Fibroblast of peridontal ligament (primary cell): ENCODE results near the gene SPO11.

Experiments used
- DNase-seq: peaks from one replicate; pipeline ENCODE4 v3.0.0-alpha.2; 2010; ENCODE audit errors: extremely low read depth

The SPO11 gene, protein sequence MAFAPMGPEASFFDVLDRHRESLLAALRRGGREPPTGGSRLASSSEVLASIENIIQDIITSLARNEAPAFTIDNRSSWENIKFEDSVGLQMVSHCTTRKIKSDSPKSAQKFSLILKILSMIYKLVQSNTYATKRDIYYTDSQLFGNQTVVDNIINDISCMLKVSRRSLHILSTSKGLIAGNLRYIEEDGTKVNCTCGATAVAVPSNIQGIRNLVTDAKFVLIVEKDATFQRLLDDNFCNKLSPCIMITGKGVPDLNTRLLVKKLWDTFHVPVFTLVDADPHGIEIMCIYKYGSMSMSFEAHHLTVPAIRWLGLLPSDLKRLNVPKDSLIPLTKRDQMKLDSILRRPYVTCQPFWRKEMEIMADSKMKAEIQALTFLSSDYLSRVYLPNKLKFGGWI

DNA sequence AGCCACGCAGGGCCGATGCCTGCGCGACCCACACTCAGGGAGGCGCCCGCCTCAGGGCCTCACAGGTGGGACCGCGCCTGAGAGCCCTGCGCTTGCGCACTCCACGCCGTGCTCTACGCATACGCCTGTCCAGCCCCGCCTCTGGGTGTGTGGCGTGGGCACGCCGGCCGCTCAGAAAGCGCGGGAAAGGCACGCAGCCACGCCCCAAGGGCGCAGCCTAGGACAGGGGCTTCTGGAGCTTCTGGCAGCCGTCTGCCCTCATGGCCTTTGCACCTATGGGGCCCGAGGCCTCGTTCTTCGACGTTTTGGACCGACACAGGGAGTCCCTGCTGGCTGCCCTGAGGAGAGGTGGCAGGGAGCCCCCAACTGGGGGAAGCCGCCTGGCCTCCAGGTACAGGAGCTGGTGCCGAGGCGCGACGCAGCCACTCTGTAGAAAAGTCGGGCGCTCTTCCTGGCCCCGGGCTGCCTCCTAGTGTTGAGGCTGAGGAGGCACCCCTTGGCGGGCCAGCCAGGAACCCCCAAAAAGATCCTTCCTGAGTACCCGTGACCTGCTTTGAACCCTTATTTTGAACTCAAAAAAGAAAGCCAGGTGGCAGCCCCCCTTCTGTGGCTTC is at the start of gene SPO11:
TSS of gene SPO11 (plus strand) at position 196 of the 614 bp plus-strand sequence. CDS start at position 261, 65 bp downstream.
- DNase-seq: no peak

DNA sequence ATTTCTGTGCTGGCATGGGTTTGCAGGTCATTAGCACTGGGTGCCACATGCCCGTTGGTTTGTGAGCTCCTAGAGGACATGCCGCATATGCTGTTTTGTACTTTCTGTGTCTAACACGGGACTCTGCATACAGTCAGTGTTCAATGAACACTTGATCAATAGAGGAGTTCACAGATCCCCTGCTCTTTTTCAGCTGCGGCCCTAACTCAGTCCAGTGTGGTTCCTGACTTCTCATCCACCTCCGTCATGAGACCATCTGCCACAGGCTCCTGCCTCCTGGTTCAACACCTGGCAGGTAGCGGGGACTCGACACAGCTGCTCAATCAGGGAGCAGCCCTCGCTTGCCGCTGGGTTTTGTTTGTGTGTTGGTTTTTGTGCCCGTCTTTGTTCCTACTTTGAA is 49.4 kb upstream of the SPO11 start:
- no peak for DNase-seq

GRCh38 chr20:57281900-57282299 is 47.7 kb upstream of the SPO11 start:
- no peak for DNase-seq

- DNase-seq: peak; percentile 1
Observed at GRCh38 chr20:57282670-57283361, 46.8 kb upstream of the SPO11 start.

- no peak for DNase-seq
Observed at GRCh38 chr20:57283860-57284259, 45.7 kb upstream of the SPO11 start.

GRCh38 chr20:57287007-57287880 is 42.4 kb upstream of the SPO11 start:
- no peak for DNase-seq

DNA sequence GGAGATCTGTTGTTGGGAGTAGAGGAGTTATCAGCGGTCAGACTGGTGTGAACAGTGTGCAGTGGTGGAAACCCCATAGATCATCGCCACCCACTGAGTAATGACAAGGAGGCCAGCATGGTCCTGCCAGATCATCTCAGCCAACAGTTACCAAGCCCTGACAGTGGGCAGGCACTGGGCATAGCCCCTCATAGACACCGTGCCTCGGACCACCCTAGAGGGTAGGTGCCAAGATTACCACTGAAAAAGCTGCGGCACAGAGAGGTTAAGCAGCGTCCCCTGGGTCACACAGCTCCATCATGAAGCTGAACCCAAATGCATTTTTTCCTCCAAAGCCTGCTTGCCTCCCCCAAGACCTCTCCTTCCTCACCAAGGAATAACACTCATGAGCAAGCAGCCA is 41.7 kb upstream of the SPO11 start:
- DNase-seq: no peak

DNA sequence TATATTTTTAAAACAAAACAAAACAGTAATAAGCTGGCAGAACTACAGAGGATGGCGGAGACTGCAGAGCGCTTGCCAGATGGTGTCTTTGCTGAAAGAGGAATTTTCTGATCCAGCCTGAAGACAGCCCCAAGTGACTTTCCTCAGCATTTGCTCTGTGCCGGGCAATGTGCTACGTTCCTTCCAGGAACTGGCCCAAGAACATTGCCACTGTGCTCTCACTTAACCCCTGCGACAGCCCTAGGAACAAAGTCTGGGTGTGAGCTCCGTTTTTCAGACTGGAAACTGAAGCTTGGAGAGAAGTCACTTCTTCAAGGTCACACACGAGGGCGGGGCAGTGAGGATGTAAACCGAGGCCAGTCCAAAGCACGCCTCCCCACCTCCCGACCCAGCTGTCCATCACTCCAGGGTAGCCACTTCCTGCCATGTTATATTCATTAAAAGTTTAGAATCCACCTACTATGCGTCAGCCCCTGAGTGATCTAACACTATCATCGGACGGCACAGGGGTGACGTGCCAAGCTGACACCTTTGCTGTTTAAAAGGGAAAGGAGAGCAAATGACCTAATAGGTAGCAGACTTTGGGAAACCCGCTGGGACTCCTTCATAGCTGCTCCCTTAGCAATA is 40.8 kb upstream of the SPO11 start:
- DNase-seq: no peak

GRCh38 chr20:57289391-57290177 is 40.0 kb upstream of the SPO11 start:
- DNase-seq: no peak

GRCh38 chr20:57290178-57290484 is 39.5 kb upstream of the SPO11 start:
- DNase-seq: no peak

- no peak for DNase-seq
Observed at GRCh38 chr20:57291003-57291402, 38.6 kb upstream of the SPO11 start.

- DNase-seq: no peak
Observed at GRCh38 chr20:57291694-57292093, 37.9 kb upstream of the SPO11 start.

DNA sequence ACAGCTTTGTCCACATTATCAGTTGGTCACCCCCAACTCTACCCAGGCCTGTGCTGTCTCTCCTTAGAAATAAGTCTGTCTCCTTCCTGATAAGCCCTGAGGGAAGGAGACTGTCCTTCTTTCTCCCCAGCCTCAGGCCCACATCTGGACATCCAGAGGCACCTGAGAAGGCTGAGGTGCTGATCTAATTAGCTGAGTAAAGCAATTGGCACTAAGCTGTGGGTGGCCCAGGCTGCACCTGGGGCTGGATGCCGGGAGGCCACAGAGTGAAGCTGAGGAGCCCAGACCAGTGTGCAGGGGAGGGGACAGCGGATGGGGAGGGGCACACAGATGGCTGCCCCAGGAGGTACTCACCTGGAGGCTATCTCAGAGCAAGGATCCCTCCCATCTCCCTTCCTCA is 37.0 kb upstream of the SPO11 start:
- no peak for DNase-seq

DNA sequence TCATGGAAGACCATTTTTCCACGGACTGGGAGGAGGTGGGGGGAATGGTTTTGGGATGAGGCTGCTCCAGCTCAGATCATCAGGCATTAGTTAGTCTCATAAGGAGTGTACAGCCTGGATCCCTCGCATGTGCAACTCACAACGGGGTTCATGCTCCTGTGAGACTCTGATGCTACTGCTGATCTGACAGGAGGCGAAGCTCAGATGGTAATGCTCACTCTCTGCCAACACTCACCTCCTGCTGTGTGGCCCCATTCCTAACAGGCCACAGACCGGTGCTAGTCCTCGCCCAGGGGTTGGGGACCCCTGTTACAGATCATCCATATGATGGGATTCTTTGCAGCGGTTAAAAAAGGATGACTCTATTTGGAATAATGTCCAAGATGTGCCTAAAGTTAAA is 35.6 kb upstream of the SPO11 start:
- no peak for DNase-seq

DNA sequence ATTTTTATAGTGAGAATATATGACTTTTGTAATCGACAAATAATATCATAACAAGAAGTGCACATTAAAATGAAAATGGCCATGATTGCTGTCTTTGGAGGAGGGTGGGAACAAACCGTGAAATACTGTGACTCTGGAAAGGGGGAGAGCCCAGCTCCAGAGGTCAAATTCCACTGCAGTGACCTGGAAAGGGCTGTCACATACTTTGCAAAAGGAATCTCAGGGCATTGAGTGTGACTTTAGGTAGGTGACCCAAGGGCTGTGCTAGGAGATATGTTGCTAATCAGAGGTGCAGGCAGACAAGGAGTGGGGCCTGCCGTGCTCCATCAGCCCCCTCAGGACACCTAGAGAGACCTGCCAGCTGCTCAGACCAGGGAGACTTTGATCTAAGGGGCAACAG is 35.1 kb upstream of the SPO11 start:
- DNase-seq: no peak

- DNase-seq: no peak
Observed at GRCh38 chr20:57298457-57298856, 31.1 kb upstream of the SPO11 start.

DNA sequence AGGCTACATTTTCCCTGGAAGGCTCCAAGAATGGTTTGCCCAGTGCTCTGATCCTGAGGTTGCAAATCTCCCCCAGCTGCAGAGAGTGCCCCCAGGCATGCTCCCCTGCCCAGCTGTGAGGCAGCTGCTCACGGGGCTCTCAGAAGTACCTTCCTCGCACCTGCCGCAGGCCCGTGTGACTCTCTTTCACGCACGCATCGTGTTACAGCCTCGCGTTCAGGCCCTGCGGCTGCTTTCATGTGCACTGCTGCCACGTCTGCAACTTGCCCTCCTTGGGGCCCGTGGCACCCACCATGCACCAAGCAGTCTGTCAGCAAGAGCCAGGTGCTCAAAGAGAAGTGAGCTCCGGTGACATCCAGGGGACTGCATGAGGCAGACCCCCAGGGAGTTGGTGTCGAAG is 28.6 kb upstream of the SPO11 start:
- DNase-seq: no peak

DNA sequence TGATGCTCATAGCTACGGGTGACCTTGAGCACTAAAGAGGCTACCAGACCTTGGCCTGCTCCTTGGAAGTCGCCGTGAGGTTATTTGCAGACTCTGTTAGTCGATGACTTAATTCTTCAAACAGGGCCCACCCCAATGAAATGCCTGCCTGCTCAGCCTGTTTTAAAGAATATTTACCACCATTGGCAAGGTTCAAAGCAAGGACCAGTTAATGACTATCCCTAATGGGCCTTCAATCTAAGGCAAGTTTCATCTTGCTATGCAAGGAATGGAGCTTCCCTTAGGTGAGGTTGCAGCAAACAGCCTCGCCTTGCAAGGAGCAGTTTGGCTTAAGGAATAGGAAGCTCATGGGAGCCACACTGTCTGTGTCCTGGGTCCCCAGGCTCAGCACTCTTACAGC is 22.9 kb upstream of the SPO11 start:
- no peak for DNase-seq

DNA sequence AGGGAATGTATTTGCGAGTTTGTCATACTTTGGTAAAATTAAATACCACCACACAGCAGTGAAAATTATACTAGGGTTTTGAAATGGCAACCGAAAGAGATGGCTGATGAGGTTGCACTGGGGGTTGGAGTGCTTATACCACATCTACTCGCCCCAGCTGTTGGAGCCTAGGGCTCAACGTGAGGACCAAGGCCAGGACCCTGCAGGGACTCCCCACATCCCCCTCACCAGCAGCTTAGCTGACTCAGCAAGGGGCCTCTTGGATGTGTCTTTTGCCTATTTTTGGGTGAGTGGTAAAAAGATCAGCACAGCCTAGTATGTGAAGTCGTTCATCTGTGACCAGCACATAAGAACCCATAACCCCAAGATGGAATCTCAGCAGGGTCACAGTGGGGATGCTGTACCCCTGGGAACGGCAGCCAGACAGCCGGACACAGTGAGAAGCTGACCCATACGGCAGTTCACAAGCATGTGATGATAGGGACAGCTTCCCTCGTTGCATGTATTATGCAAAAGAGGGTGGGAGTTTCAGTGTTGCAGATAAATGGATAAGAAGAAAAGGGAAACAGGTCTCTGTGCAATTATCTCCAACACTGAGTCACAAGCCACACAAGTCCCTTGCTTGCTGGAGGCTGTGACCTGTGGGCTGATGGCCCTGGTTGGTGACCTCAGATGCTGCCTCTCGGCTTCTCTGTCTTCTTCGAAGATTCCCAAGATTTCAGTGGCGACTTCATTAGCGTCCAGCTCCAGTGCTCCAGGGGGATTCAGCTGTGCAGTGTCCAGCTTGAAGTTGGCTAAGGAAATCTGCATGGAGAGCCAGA is 20.9 kb upstream of the SPO11 start:
- no peak for DNase-seq

GRCh38 chr20:57309544-57310115 is 20.0 kb upstream of the SPO11 start:
- no peak for DNase-seq
